ENCODE measurements around the gene RAB27B.

Gene RAB27B

GRCh38 chr18:54787616-54788015 is 40.7 kb upstream of the RAB27B start:
- in situ Hi-C loops (cut with MboI; ENCODE audit: low pct_unique_long_range_greater_than_20kb, low sequenced_read_pairs, unreplicated experiment), result no loop called here
- no peak for DNase-seq (ENCODE audit: low spot score)
- no peak for TF ChIP-seq CTCF (IDR thresholded peaks at IDR 0.05; ENCODE audit: extremely low read depth, insufficient read depth, missing control alignments)

GRCh38 chr18:54790109-54790508 is 38.2 kb upstream of the RAB27B start:
- in situ Hi-C loops (cut with MboI; ENCODE audit: low pct_unique_long_range_greater_than_20kb, low sequenced_read_pairs, unreplicated experiment), result no loop called here
- TF ChIP-seq CTCF (IDR thresholded peaks at IDR 0.05; ENCODE audit: extremely low read depth, insufficient read depth, missing control alignments), result no peak
- no peak for DNase-seq (ENCODE audit: low spot score)

GRCh38 chr18:54791657-54792056 is 36.6 kb upstream of the RAB27B start:
- no peak for DNase-seq (ENCODE audit: low spot score)
- in situ Hi-C loops (cut with MboI; ENCODE audit: low pct_unique_long_range_greater_than_20kb, low sequenced_read_pairs, unreplicated experiment), result no loop called here
- no peak for TF ChIP-seq CTCF (IDR thresholded peaks at IDR 0.05; ENCODE audit: extremely low read depth, insufficient read depth, missing control alignments)

- TF ChIP-seq CTCF (IDR thresholded peaks at IDR 0.05; ENCODE audit: extremely low read depth, insufficient read depth, missing control alignments), result no peak
These were observed 36.2 kb upstream of the RAB27B start for GRCh38 chr18:54792079-54792478.

GRCh38 chr18:54794823-54795222 is 33.5 kb upstream of the RAB27B start:
- TF ChIP-seq CTCF (IDR thresholded peaks at IDR 0.05; ENCODE audit: extremely low read depth, insufficient read depth, missing control alignments), result no peak
- no peak for DNase-seq (ENCODE audit: low spot score)
- in situ Hi-C loops (cut with MboI; ENCODE audit: low pct_unique_long_range_greater_than_20kb, low sequenced_read_pairs, unreplicated experiment), result no loop called here

More at GRCh38 chr18:54792079-54792478, 36.2 kb upstream of the RAB27B start:
- in situ Hi-C loops (cut with MboI; ENCODE audit: low pct_unique_long_range_greater_than_20kb, low sequenced_read_pairs, unreplicated experiment), result no loop called here
- DNase-seq (ENCODE audit: low spot score), result no peak

- in situ Hi-C loops (cut with MboI; ENCODE audit: low pct_unique_long_range_greater_than_20kb, low sequenced_read_pairs, unreplicated experiment), result no loop called here
- TF ChIP-seq CTCF (IDR thresholded peaks at IDR 0.05; ENCODE audit: extremely low read depth, insufficient read depth, missing control alignments), result no peak
- DNase-seq (ENCODE audit: low spot score), result no peak
These were observed 30.1 kb upstream of the RAB27B start for GRCh38 chr18:54798186-54798585.

- in situ Hi-C loops (cut with MboI; ENCODE audit: low pct_unique_long_range_greater_than_20kb, low sequenced_read_pairs, unreplicated experiment), result no loop called here
- no peak for DNase-seq (ENCODE audit: low spot score)
- no peak for TF ChIP-seq CTCF (IDR thresholded peaks at IDR 0.05; ENCODE audit: extremely low read depth, insufficient read depth, missing control alignments)
These were observed 26.9 kb upstream of the RAB27B start for GRCh38 chr18:54801374-54801773.
